Hepatocyte (in vitro differentiated cells): ENCODE results near the gene CDK6. TPM values are rescaled to one million over a fixed set of nuclear protein-coding genes. Genes with fewer than 3 reads are reported as not detected.
"Not testable (repeated sequence)": the region's sequence is repeated elsewhere in the genome, so short reads cannot be mapped to it uniquely, and the experiment has no call there.

Experiments
- DNase-seq: peaks from one replicate; pipeline ENCODE4 v3.0.0-alpha.2; 2016; ENCODE audit warnings: low spot score
- H2AFZ ChIP-seq: fragments of 200-600 bp; sonication (generic); 2 replicates; pipeline ENCODE4 v1.6.0; 2016; ENCODE audit warnings: antibody characterized with exemption, mild to moderate bottlenecking
- H3K27ac ChIP-seq: fragments of 200-600 bp; sonication (generic); 2 replicates; pipeline ENCODE4 v1.5.1; 2016; ENCODE audit warnings: mild to moderate bottlenecking
- H3K27me3 ChIP-seq: fragments of 200-600 bp; sonication (generic); 2 replicates; pipeline ENCODE4 v1.6.1; 2016
- H3K36me3 ChIP-seq: fragments of 200-600 bp; sonication (generic); replicated peaks from 2 replicates; pipeline ENCODE4 v1.5.1; 2016; ENCODE audit warnings: low read depth; ENCODE audit not compliant: insufficient read depth
- H3K4me1 ChIP-seq: fragments of 200-600 bp; sonication (generic); 2 replicates; pipeline ENCODE4 v1.5.1; 2016; ENCODE audit warnings: mild to moderate bottlenecking, moderate library complexity; ENCODE audit not compliant: insufficient read depth
- H3K4me2 ChIP-seq: fragments of 200-600 bp; sonication (generic); 2 replicates; pipeline ENCODE4 v1.6.0; 2016
- H3K4me3 ChIP-seq: fragments of 200-600 bp; sonication (generic); 2 replicates; pipeline ENCODE4 v1.5.1; 2016; ENCODE audit warnings: mild to moderate bottlenecking
- H3K79me2 ChIP-seq: fragments of 200-600 bp; sonication (generic); 2 replicates; pipeline ENCODE4 v1.6.0; 2017; ENCODE audit warnings: mild to moderate bottlenecking
- H3K9me2 ChIP-seq: fragments of 200-600 bp; sonication (generic); replicated peaks from 2 replicates; pipeline ENCODE4 v1.6.0; 2017; ENCODE audit warnings: mild to moderate bottlenecking; ENCODE audit not compliant: insufficient read depth
- H3K9me3 ChIP-seq: fragments of 200-600 bp; sonication (generic); 2 replicates; pipeline ENCODE4 v1.5.1; 2016; ENCODE audit warnings: low read depth, mild to moderate bottlenecking
- H4K20me1 ChIP-seq: fragments of 200-600 bp; sonication (generic); 2 replicates; pipeline ENCODE4 v1.6.0; 2016; ENCODE audit warnings: mild to moderate bottlenecking; ENCODE audit not compliant: insufficient read depth, poor library complexity, severe bottlenecking
- EZH2 ChIP-seq: fragments of 200-600 bp; sonication (generic); IDR thresholded peaks from 2 replicates; pipeline ENCODE4 v1.6.1; 2016; ENCODE audit warnings: antibody characterized with exemption, mild to moderate bottlenecking, borderline replicate concordance
- EZH2phosphoT487 ChIP-seq: fragments of 200-600 bp; sonication (generic); IDR thresholded peaks from one replicate; pipeline ENCODE4 v1.6.1; 2018; ENCODE audit warnings: antibody characterized with exemption, mild to moderate bottlenecking, low read depth, moderate library complexity; ENCODE audit not compliant: unreplicated experiment, severe bottlenecking
- WGBS: methylation state at CpG from one replicate; pipeline ENCODE4 v1.1.6; 2016; ENCODE audit warnings: low lambda C conversion rate; ENCODE audit errors: missing lambda C conversion rate; 5-methylcytosine and 5-hydroxymethylcytosine counted together
- polyA plus RNA-seq: library from polyadenylated mRNA; unstranded; fragments of >200 nt; fragmentation: Nextera tagmentation; extraction: Ambion mirVana; gene quantifications from 2 replicates; pipeline ENCODE4 v1.2.1, GENCODE V29; 2016
- total RNA-seq: library from RNA; depleted of rRNA; stranded (reverse); fragments of >200 nt; gene quantifications from 2 replicates; pipeline ENCODE4 v1.2.3, GENCODE V29; 2014
- TF ChIP-seq, protein P1 (sequence below): fragments of 200-600 bp; sonication (generic); IDR thresholded peaks from 2 replicates; pipeline ENCODE4 v1.5.1; 2016; ENCODE audit warnings: antibody characterized with exemption, mild to moderate bottlenecking; ENCODE audit not compliant: poor library complexity

CDK6 gene
- total RNA-seq (64.5 and 69.6 TPM in 2 replicates), polyA plus RNA-seq (15.9 and 18.7 TPM in 2 replicates)

GRCh38 chr7:92836489-92836999 is at the start of gene CDK6:
Gene CDK6 (minus strand): TSS chr7:92836573. CDS start chr7:92833323, 3,250 bp downstream.
- Histone ChIP-seq H3K36me3 (no peaks in the 10 kb centered on the region), H4K20me1 (no peaks in the 10 kb centered on the region), H3K9me2 (no peaks in the 10 kb centered on the region), H3K79me2 (peaks cover 28% of the 10 kb centered on the region), H2AFZ (peak within 1 kb of the TSS; percentile 76), H3K27ac (peak within 1 kb of the TSS; percentile 98), H3K27me3 (no peaks in the 10 kb centered on the region), H3K4me1 (no peaks in the 10 kb centered on the region), H3K4me3 (peak within 1 kb of the TSS; percentile 58), H3K4me2 (peak within 1 kb of the TSS; percentile 88), H3K9me3 (no peaks in the 10 kb centered on the region)
- peak; percentile 85 for DNase-seq
- no peak for TF ChIP-seq EZH2
- WGBS, result 0% methylated on average over 15 of the region's 54 CpGs

GRCh38 chr7:92886039-92886438 is 49.7 kb upstream of the CDK6 start:
- not testable (repeated sequence) for H4K20me1 ChIP-seq, H3K4me1 ChIP-seq, H3K9me2 ChIP-seq, H3K9me3 ChIP-seq, H2AFZ ChIP-seq, H3K36me3 ChIP-seq, DNase-seq, H3K79me2 ChIP-seq, H3K4me2 ChIP-seq, H3K4me3 ChIP-seq, H3K27ac ChIP-seq, H3K27me3 ChIP-seq
- WGBS, result 73% methylated on average over 2 of the region's 2 CpGs

- H3K36me3 ChIP-seq, result no peaks in the 10 kb centered on the region
- no peak overlapping the region for H3K4me3 ChIP-seq
- H3K79me2 ChIP-seq, result no peaks in the 10 kb centered on the region
- no peaks in the 10 kb centered on the region for H3K9me2 ChIP-seq
- no peak overlapping the region for H2AFZ ChIP-seq
- TF ChIP-seq EZH2, result no peak
- no peak for TF ChIP-seq EZH2phosphoT487
- TF ChIP-seq, protein P1, sequence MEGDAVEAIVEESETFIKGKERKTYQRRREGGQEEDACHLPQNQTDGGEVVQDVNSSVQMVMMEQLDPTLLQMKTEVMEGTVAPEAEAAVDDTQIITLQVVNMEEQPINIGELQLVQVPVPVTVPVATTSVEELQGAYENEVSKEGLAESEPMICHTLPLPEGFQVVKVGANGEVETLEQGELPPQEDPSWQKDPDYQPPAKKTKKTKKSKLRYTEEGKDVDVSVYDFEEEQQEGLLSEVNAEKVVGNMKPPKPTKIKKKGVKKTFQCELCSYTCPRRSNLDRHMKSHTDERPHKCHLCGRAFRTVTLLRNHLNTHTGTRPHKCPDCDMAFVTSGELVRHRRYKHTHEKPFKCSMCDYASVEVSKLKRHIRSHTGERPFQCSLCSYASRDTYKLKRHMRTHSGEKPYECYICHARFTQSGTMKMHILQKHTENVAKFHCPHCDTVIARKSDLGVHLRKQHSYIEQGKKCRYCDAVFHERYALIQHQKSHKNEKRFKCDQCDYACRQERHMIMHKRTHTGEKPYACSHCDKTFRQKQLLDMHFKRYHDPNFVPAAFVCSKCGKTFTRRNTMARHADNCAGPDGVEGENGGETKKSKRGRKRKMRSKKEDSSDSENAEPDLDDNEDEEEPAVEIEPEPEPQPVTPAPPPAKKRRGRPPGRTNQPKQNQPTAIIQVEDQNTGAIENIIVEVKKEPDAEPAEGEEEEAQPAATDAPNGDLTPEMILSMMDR, result no peak
- no peaks in the 10 kb centered on the region for H3K4me1 ChIP-seq
- no peak for DNase-seq
- H4K20me1 ChIP-seq, result no peaks in the 10 kb centered on the region
- no peaks in the 10 kb centered on the region for H3K27me3 ChIP-seq
- H3K9me3 ChIP-seq, result no peaks in the 10 kb centered on the region
- H3K4me2 ChIP-seq, result no peak overlapping the region
- no peak overlapping the region for H3K27ac ChIP-seq
Measured at GRCh38 chr7:92884218-92884617, 47.8 kb upstream of the CDK6 start.

- H2AFZ ChIP-seq, result no peak overlapping the region
- H4K20me1 ChIP-seq, result no peaks in the 10 kb centered on the region
- H3K27ac ChIP-seq, result no peak overlapping the region
- no peak for DNase-seq
- no peak overlapping the region for H3K4me3 ChIP-seq
- H3K79me2 ChIP-seq, result no peaks in the 10 kb centered on the region
- no peak for TF ChIP-seq EZH2
- TF ChIP-seq, protein P1, result no peak
- TF ChIP-seq EZH2phosphoT487, result no peak
- no peaks in the 10 kb centered on the region for H3K9me2 ChIP-seq
- WGBS, result 88% methylated on average over 1 of the region's 1 CpG
- H3K27me3 ChIP-seq, result no peaks in the 10 kb centered on the region
- H3K36me3 ChIP-seq, result no peaks in the 10 kb centered on the region
- H3K9me3 ChIP-seq, result no peaks in the 10 kb centered on the region
- H3K4me2 ChIP-seq, result no peak overlapping the region
- no peaks in the 10 kb centered on the region for H3K4me1 ChIP-seq
Measured at GRCh38 chr7:92882760-92883159, 46.4 kb upstream of the CDK6 start.

DNA sequence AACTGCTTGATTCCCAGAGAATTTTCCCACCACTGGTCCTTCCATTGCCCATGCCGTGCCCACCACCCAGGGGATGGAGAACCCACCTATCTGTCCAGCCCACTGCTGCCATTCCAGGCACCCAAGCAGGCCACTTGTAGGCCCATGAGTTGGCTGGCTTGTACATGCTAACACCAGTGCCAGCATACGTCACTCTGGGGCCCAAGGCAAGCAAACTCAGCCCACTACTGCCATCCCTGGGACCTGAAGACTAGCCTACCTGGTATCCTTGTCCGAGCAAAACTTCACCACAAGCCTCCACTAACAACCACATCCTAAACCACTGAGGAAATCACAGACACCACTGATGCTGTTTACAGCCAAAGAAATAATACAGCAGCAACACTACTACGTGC is 44.7 kb upstream of the CDK6 start:
- Histone ChIP-seq H3K27me3 (no peaks in the 10 kb centered on the region), H3K4me2 (no peak overlapping the region), H2AFZ (no peak overlapping the region), H3K9me2 (no peaks in the 10 kb centered on the region), H4K20me1 (no peaks in the 10 kb centered on the region), H3K36me3 (no peaks in the 10 kb centered on the region), H3K4me1 (no peaks in the 10 kb centered on the region), H3K27ac (no peak overlapping the region), H3K4me3 (no peak overlapping the region), H3K9me3 (no peaks in the 10 kb centered on the region), H3K79me2 (no peaks in the 10 kb centered on the region)
- TF ChIP-seq EZH2phosphoT487 (no peak), EZH2 (no peak)
- TF ChIP-seq, protein P1, result no peak
- 94% methylated on average over 4 of the region's 4 CpGs for WGBS
- no peak for DNase-seq
